Measurements from ENCODE around the gene DOCK10.
"Not testable (repeated sequence)": the region's sequence is repeated elsewhere in the genome, so short reads cannot be mapped to it uniquely, and the experiment has no call there.

The DOCK10 gene

GRCh38 chr2:225041851-225042799 lies at the start of gene DOCK10:
Gene DOCK10, minus strand, starts transcription at chr2:225042468. Its CDS starts 94 bp downstream, at chr2:225042374.
- DNase-seq = no peak

GRCh38 chr2:225091336-225091735 lies 49.1 kb upstream of the DOCK10 start:
- DNase-seq = no peak

GRCh38 chr2:225090746-225091145 lies 48.5 kb upstream of the DOCK10 start:
- no peak for DNase-seq

GRCh38 chr2:225086915-225087314 lies 44.6 kb upstream of the DOCK10 start:
- DNase-seq = no peak

GRCh38 chr2:225086439-225086838 lies 44.2 kb upstream of the DOCK10 start:
- DNase-seq = no peak

GRCh38 chr2:225083276-225083675 lies 41.0 kb upstream of the DOCK10 start:
- no peak for DNase-seq

- no peak for DNase-seq
Measured at GRCh38 chr2:225076125-225076524, 33.9 kb upstream of the DOCK10 start.

GRCh38 chr2:225074919-225075681 lies 32.8 kb upstream of the DOCK10 start:
- DNase-seq = no peak

GRCh38 chr2:225074366-225074765 lies 32.1 kb upstream of the DOCK10 start:
- DNase-seq = no peak

- DNase-seq = no peak
Measured at GRCh38 chr2:225073198-225073597, 30.9 kb upstream of the DOCK10 start.

GRCh38 chr2:225072444-225072843 lies 30.2 kb upstream of the DOCK10 start:
- no peak for DNase-seq

GRCh38 chr2:225070811-225071210 lies 28.5 kb upstream of the DOCK10 start:
- DNase-seq = no peak

- DNase-seq = no peak
Measured at GRCh38 chr2:225069966-225070365, 27.7 kb upstream of the DOCK10 start.

- no peak for DNase-seq
Measured at GRCh38 chr2:225069477-225069876, 27.2 kb upstream of the DOCK10 start.

GRCh38 chr2:225065882-225066281 lies 23.6 kb upstream of the DOCK10 start:
- DNase-seq = no peak

- DNase-seq = no peak
Measured at GRCh38 chr2:225064928-225065327, 22.7 kb upstream of the DOCK10 start.

GRCh38 chr2:225064362-225064761 lies 22.1 kb upstream of the DOCK10 start:
- no peak for DNase-seq

- no peak for DNase-seq
Measured at GRCh38 chr2:225056330-225057073, 14.2 kb upstream of the DOCK10 start.

- no peak for DNase-seq
Measured at GRCh38 chr2:225055714-225056113, 13.4 kb upstream of the DOCK10 start.

- no peak for DNase-seq
Measured at GRCh38 chr2:225052703-225053102, 10.4 kb upstream of the DOCK10 start.

GRCh38 chr2:225047502-225047901 lies 5.2 kb upstream of the DOCK10 start:
- not testable (repeated sequence) for DNase-seq

GRCh38 chr2:225042800-225043167 lies 516 bp upstream of the DOCK10 start:
- DNase-seq = no peak

GRCh38 chr2:225041207-225041850 lies 939 bp downstream of the DOCK10 start:
- no peak for DNase-seq

Data from NCI-H146 (cell line).